Left cardiac atrium (tissue), 4 donors: ENCODE results near the gene BCL2L13. TPM values are rescaled to one million over a fixed set of nuclear protein-coding genes. Genes with fewer than 3 reads are reported as not detected.
A peak's percentile ranks its signal among the peaks of the same experiment; 100 is the strongest.

ENCODE experiments used
- ATAC-seq, 2 donors: fragments of 200-7000 bp; cut with Tn5 transposase; one replicate each; pipeline ENCODE4 v1.9.1; 2020; ENCODE audit warnings: mild to moderate bottlenecking in 2 of 2, moderate library complexity in 2 of 2
- DNase-seq: peaks from one replicate; pipeline ENCODE4 v3.0.0-alpha.2; 2020
- intact Hi-C, 2 donors: fragments of 100-400 bp; cut with DNase I; formaldehyde crosslinking; loops; one replicate each; pipeline versions ENCODE4 v1.14.1 to v1.15.1; 2022 to 2023
- total RNA-seq, 2 donors: library from RNA; stranded (reverse); fragmentation: NEBNext Ultra II Directional; extraction: Animal tissue kit (Norgen Biotek cat#: 25700); gene quantifications; one replicate each; pipeline ENCODE4 v1.2.1, GENCODE V29; 2021
- donor health status: DM: no; HTN: yes; CAD: no.
- donor health status: DM: no; HTN: yes; CAD: no; lungs with severe emphysema.
- donor health status: DM: yes; HTN: yes; CAD: no.
- donor health status: Dilated cardiomyopathy.

The BCL2L13 gene
- total RNA-seq, 2 donors from 2014 or later, result 51.2 to 59.7 TPM

GRCh38 chr22:17716529-17716928 lies 78.0 kb downstream of the BCL2L13 start:
- ATAC-seq (no peak), DNase-seq (no peak)
- intact Hi-C loops, result no loop called here

GRCh38 chr22:17717708-17718107 lies 79.2 kb downstream of the BCL2L13 start:
- intact Hi-C loops, result no loop called here
- DNase-seq (no peak), ATAC-seq (no peak)

GRCh38 chr22:17719911-17720310 lies 81.4 kb downstream of the BCL2L13 start:
- no peak for ATAC-seq
- intact Hi-C loops, result no loop called here
- no peak for DNase-seq

GRCh38 chr22:17724241-17724640 lies 85.7 kb downstream of the BCL2L13 start:
- no peak for DNase-seq
- ATAC-seq, result no peak
- intact Hi-C loops, result no loop called here

GRCh38 chr22:17724678-17725499 lies 86.3 kb downstream of the BCL2L13 start:
- peak; percentile 64 to 77 for ATAC-seq
- intact Hi-C loops, result loop anchor here in 1 of 2 donors (5.0 kb wide), 1 partner anchor 168 kb away; no protein-coding TSS in a partner anchor
- DNase-seq, result no peak

- intact Hi-C loops, result loop anchor here in 1 of 2 donors (5.0 kb wide), 1 partner anchor 168 kb away; no protein-coding TSS in a partner anchor
- ATAC-seq (no peak), DNase-seq (no peak)
Measured at GRCh38 chr22:17725500-17725796, 86.9 kb downstream of the BCL2L13 start.

- intact Hi-C loops, result loop anchor here in 1 of 2 donors (5.0 kb wide), 1 partner anchor 169 kb away; no protein-coding TSS in a partner anchor
- ATAC-seq (peak; percentile 13 to 17), DNase-seq (no peak)
Measured at GRCh38 chr22:17726006-17726927, 87.7 kb downstream of the BCL2L13 start.

- intact Hi-C loops, result loop anchor here in 1 of 2 donors (5.0 kb wide), 1 partner anchor 170 kb away; no protein-coding TSS in a partner anchor
- ATAC-seq (peak; percentile 18 to 23), DNase-seq (no peak)
Measured at GRCh38 chr22:17726928-17727897, 88.7 kb downstream of the BCL2L13 start.

GRCh38 chr22:17728786-17729185 lies 90.2 kb downstream of the BCL2L13 start:
- DNase-seq (no peak), ATAC-seq (no peak)
- intact Hi-C loops, result loop anchor here in 1 of 2 donors (5.0 kb wide), 1 partner anchor 171 kb away; no protein-coding TSS in a partner anchor

- DNase-seq (no peak), ATAC-seq (no peak)
- intact Hi-C loops, result loop anchor here in 1 of 2 donors (5.0 kb wide), 1 partner anchor 172 kb away; no protein-coding TSS in a partner anchor
Measured at GRCh38 chr22:17729561-17729960, 91.0 kb downstream of the BCL2L13 start.

- ATAC-seq, result no peak
- DNase-seq, result no peak
- intact Hi-C loops, result no loop called here
Measured at GRCh38 chr22:17732251-17732854, 93.8 kb downstream of the BCL2L13 start.

- ATAC-seq, result no peak
- no peak for DNase-seq
- intact Hi-C loops, result no loop called here
Measured at GRCh38 chr22:17733466-17733865, 94.9 kb downstream of the BCL2L13 start.

GRCh38 chr22:17734187-17734586 lies 95.6 kb downstream of the BCL2L13 start:
- ATAC-seq, result no peak
- DNase-seq, result no peak
- intact Hi-C loops, result no loop called here

GRCh38 chr22:17738386-17739128 lies 100.0 kb downstream of the BCL2L13 start:
- intact Hi-C loops, result no loop called here
- no peak for ATAC-seq
- no peak for DNase-seq

GRCh38 chr22:17739196-17739975 lies 100.8 kb downstream of the BCL2L13 start:
- no peak for DNase-seq
- ATAC-seq, result no peak
- intact Hi-C loops, result no loop called here

- DNase-seq, result no peak
- peak in 1 of 2 donors; percentile 17 for ATAC-seq
- intact Hi-C loops, result loop anchor here in 1 of 2 donors (5.0 kb wide), 1 partner anchor 335 kb away; the partner anchor contains the start of gene PEX26
Measured at GRCh38 chr22:17741866-17742526, 103.4 kb downstream of the BCL2L13 start.
